HepG2 (cell line): Measurements from ENCODE around the gene SETD1A. TPM values are rescaled to one million over a fixed set of nuclear protein-coding genes. Genes with fewer than 3 reads are reported as not detected.
A peak's percentile ranks its signal among the peaks of the same experiment; 100 is the strongest.

Experiments used
- ATAC-seq: fragments of 200-7000 bp; cut with Tn5 transposase; 3 replicates; pipeline ENCODE4 v1.9.1; 2020; ENCODE audit warnings: mild to moderate bottlenecking, moderate library complexity
- BruUV-seq: library from RNA; stranded (reverse); fragments of 400-500 nt; replicated peaks from 2 replicates; lab custom pipeline; 2021; lab: Mats Ljungman, UMichigan
- CTCF ChIA-PET: fragments of 300-600 bp; formaldehyde crosslinking; extraction: SDS; loops from one replicate; lab custom pipeline; 2021; ENCODE audit warnings: low total read pairs, inconsistent platforms, low intra/inter-chr PET ratio; lab: Yijun Ruan, JAX
- POLR2A ChIA-PET: fragments of 350-600 bp; sonication (Branson Sonifier 250); formaldehyde crosslinking; loops from one replicate; lab custom pipeline; 2020; ENCODE audit warnings: antibody characterized with exemption, inconsistent platforms; lab: Yijun Ruan, JAX
- DNase-seq: peaks from one replicate; pipeline ENCODE4 v3.0.0-alpha.2; 2015; ENCODE audit warnings: low spot score
- FAIRE-seq: peaks from 3 replicates; lab custom pipeline; 2011; peaks lifted over from hg19 to GRCh38; lab: Jason Lieb, UNC
- H2AFZ ChIP-seq: one replicate; pipeline ENCODE4 v1.6.1; 2011; ENCODE audit warnings: low read length, inconsistent platforms
- H3K27ac ChIP-seq: fragments of 300-600 bp; 3 replicates; pipeline ENCODE4 v1.8.0; 2011; ENCODE audit warnings: mixed run types, mild to moderate bottlenecking, mixed read lengths, low read length, inconsistent platforms; ENCODE audit not compliant: insufficient read depth; ENCODE audit errors: extremely low read length
- H3K27me3 ChIP-seq, 2 experiments: fragments of 200-600 bp in 1 of 2; 2 replicates in 1 of 2; 3 replicates in 1 of 2; pipeline versions ENCODE4 v1.6.0 to v1.8.0; 2011; ENCODE audit warnings: low read length in 2 of 2, mild to moderate bottlenecking in 2 of 2, moderate library complexity in 2 of 2, inconsistent platforms in 1 of 2; ENCODE audit not compliant: insufficient read depth in 2 of 2, control insufficient read depth in 1 of 2
- H3K36me3 ChIP-seq, 2 experiments: fragments of 200-600 bp in 1 of 2; replicated peaks in 1 of 2; 2 replicates in 1 of 2; 3 replicates in 1 of 2; pipeline versions ENCODE4 v1.5.1 to v1.8.0; 2011; ENCODE audit warnings: low read length in 2 of 2, inconsistent platforms in 1 of 2; ENCODE audit not compliant: insufficient read depth in 2 of 2, control insufficient read depth in 1 of 2
- H3K4me1 ChIP-seq: 2 replicates; pipeline ENCODE4 v1.5.1; 2012; ENCODE audit warnings: low read length, inconsistent platforms; ENCODE audit not compliant: insufficient read depth
- H3K4me2 ChIP-seq: 2 replicates; pipeline ENCODE4 v1.6.0; 2011; ENCODE audit warnings: low read depth, low read length, inconsistent platforms
- H3K4me3 ChIP-seq, 3 experiments: fragments of 200-600 bp in 1 of 3; sonication (generic), shearing (Covaris generic) in 1 of 3; replicated peaks in 1 of 3; 2 replicates each; pipeline ENCODE4 v1.5.1; 2011 to 2016; ENCODE audit warnings: low read length in 3 of 3, inconsistent platforms in 2 of 3, low read depth in 2 of 3, mild to moderate bottlenecking in 2 of 3, control low read depth in 1 of 3, mixed read lengths in 1 of 3; ENCODE audit not compliant: insufficient read depth in 1 of 3
- H3K79me2 ChIP-seq: one replicate; pipeline ENCODE4 v1.6.1; 2011; ENCODE audit warnings: low read length, inconsistent platforms; ENCODE audit not compliant: insufficient read depth
- H3K9ac ChIP-seq: 2 replicates; pipeline ENCODE4 v1.6.0; 2011; ENCODE audit warnings: mild to moderate bottlenecking, low read depth, low read length, inconsistent platforms; ENCODE audit not compliant: insufficient read depth
- H3K9me3 ChIP-seq: 2 replicates; pipeline ENCODE4 v1.5.1; 2012; ENCODE audit warnings: mild to moderate bottlenecking, low read length
- H4K20me1 ChIP-seq: 2 replicates; pipeline ENCODE4 v1.6.0; 2011; ENCODE audit warnings: inconsistent platforms, mild to moderate bottlenecking, low read length, moderate library complexity; ENCODE audit not compliant: insufficient read depth
- ARNTL ChIP-seq: sonication (generic); formaldehyde crosslinking; IDR thresholded peaks from 2 replicates; pipeline ENCODE4 v1.4.0; 2020; ENCODE audit warnings: mild to moderate bottlenecking, missing genetic modification reagents
- CENPX ChIP-seq: sonication (generic); formaldehyde crosslinking; IDR thresholded peaks from 2 replicates; pipeline ENCODE4 v1.9.0; 2021; ENCODE audit warnings: mild to moderate bottlenecking, missing genetic modification reagents, moderate library complexity
- MXI1 ChIP-seq: IDR thresholded peaks from 3 replicates; pipeline ENCODE4 v1.6.1; 2012; ENCODE audit warnings: low read depth, low read length, inconsistent platforms, borderline replicate concordance
- PBX3 ChIP-seq: sonication (generic); formaldehyde crosslinking; IDR thresholded peaks from 2 replicates; pipeline ENCODE4 v1.8.1; 2023; ENCODE audit warnings: missing genetic modification reagents, inconsistent platforms, borderline replicate concordance
- POGZ ChIP-seq: sonication (generic); formaldehyde crosslinking; IDR thresholded peaks from 2 replicates; pipeline ENCODE4 v1.4.0; 2020; ENCODE audit warnings: mild to moderate bottlenecking, missing genetic modification reagents
- PRDM10 ChIP-seq: sonication (generic); formaldehyde crosslinking; IDR thresholded peaks from 2 replicates; pipeline ENCODE4 v1.4.0; 2020; ENCODE audit warnings: low read depth, missing genetic modification reagents
- ZNF138 ChIP-seq: sonication (generic); formaldehyde crosslinking; IDR thresholded peaks from 2 replicates; pipeline ENCODE4 v1.5.0; 2020; ENCODE audit warnings: mild to moderate bottlenecking, low read depth, missing genetic modification reagents
- ZNF274 ChIP-seq: sonication (generic); formaldehyde crosslinking; IDR thresholded peaks from 2 replicates; pipeline ENCODE4 v1.5.1; 2020; ENCODE audit warnings: mild to moderate bottlenecking, missing genetic modification reagents
- WGBS: methylation state at CpG from one replicate; pipeline ENCODE4 v1.1.6; 2017; ENCODE audit warnings: low lambda C conversion rate; 5-methylcytosine and 5-hydroxymethylcytosine counted together
- in situ Hi-C: cut with HindIII; loops from 2 replicates; pipeline ENCODE4 v1.10.0; 2017; ENCODE audit warnings: low pct_unique_long_range_greater_than_20kb; ENCODE audit not compliant: extremely low pct_ligation_motif_present
- intact Hi-C: fragments of 100-400 bp; cut with micrococcal nuclease; formaldehyde crosslinking; loops from one replicate; pipeline ENCODE4 v1.10.0; 2022; ENCODE audit not compliant: unreplicated experiment
- polyA plus RNA-seq, 8 experiments: library from polyadenylated mRNA; depleted of rRNA in 3 of 8; stranded (reverse) in 7 of 8; unstranded in 1 of 8; fragments of >200 nt; fragmentation: Illumina TruSeq in 4 of 8; extraction: Trizol in 4 of 8; gene quantifications; 2 replicates each; pipeline versions ENCODE4 v1.2.1 to v1.2.3, GENCODE V29; 2011 to 2016; ENCODE audit warnings: low read depth in 4 of 8, missing spikeins in 1 of 8, mixed read lengths in 1 of 8; ENCODE audit not compliant: insufficient read depth in 1 of 8
- total RNA-seq, 5 experiments: library from RNA; depleted of rRNA; stranded (reverse); fragments of >200 nt; fragmentation: Illumina TruSeq; extraction: Trizol; gene quantifications; 2 replicates each; pipeline ENCODE4 v1.2.3, GENCODE V29; 2016; ENCODE audit warnings: low read depth in 1 of 5
- TF ChIP-seq, protein P1 (sequence below): sonication (generic); formaldehyde crosslinking; IDR thresholded peaks from 2 replicates; pipeline ENCODE4 v1.9.0; 2021; ENCODE audit warnings: missing genetic modification reagents, mild to moderate bottlenecking, borderline replicate concordance
- TF ChIP-seq, protein P2 (sequence below): sonication (generic); formaldehyde crosslinking; IDR thresholded peaks from 2 replicates; pipeline ENCODE4 v1.4.0; 2020; ENCODE audit warnings: missing genetic modification reagents, borderline replicate concordance

SETD1A gene
- total and polyA plus RNA-seq, 2 of the 13 experiments (the other 11 are each of a cell fraction or from before 2014, with no cell fraction given): 3.8 to 5.6 TPM

DNA sequence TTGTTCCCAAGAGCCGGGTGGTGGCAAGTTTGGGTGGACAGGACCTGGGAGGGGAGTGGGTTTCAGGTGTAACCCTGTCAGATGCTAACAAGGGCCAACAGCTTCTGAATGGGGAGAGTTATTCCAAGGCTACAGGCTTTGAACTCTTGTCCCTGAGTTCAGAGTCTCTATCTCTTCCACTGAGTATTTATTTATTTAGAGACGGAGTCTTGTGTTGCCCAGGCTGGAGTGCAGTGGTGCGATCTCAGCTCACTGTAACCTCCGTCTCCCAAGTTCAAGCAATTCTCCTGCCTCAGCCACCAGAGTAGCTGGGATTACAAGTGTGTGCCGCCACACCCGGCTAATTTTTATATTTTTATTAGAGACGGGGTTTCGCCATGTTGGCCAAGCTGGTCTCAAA lies 2.6 kb upstream of the SETD1A start:
- no peaks in the 10 kb centered on the region for H3K9me3 ChIP-seq
- H3K36me3 ChIP-seq: peaks cover 5 to 12% of the 10 kb centered on the region in 2 experiments
- H3K4me2 ChIP-seq: peak overlapping the region; percentile 80
- CTCF ChIA-PET: no interaction called here
- H3K4me3 ChIP-seq: peak overlapping the region in 1 of 3 experiments; percentile 34; a peak in 2 of 6 replicates
- peaks cover 13% of the 10 kb centered on the region for H3K79me2 ChIP-seq
- BruUV-seq: no TSS peak
- FAIRE-seq: peak; percentile 72
- H3K27ac ChIP-seq: peak overlapping the region; percentile 97
- POLR2A ChIA-PET: interaction anchor here (0.6 to 3.1 kb wide), 13 partner anchors 12 to 207 kb away, joined by 3 to 20 read pairs (median 5); partner anchors contain the start of genes HSD3B7, KAT8, PHKG2 and STX4
- intact Hi-C loops (loop anchor here (10.0 kb wide), 2 partner anchors 140 to 190 kb away; partner anchors contain the start of gene VKORC1), in situ Hi-C loops (no loop called here)
- H3K9ac ChIP-seq: peak overlapping the region; percentile 38
- DNase-seq: peak; percentile 69
- WGBS: 1% methylated on average over 8 of the region's 8 CpGs
- no peak overlapping the region for H2AFZ ChIP-seq
- H4K20me1 ChIP-seq: peaks cover 5% of the 10 kb centered on the region; the same call in 1 of the 2 replicates
- no peak; the same call in 2 of the 3 replicates for ATAC-seq
- H3K4me1 ChIP-seq: peaks cover 78% of the 10 kb centered on the region
- no peaks in the 10 kb centered on the region; a peak in 1 of 5 replicates for H3K27me3 ChIP-seq
- no peak for TF ChIP-seq PRDM10 (CRISPR knock-in tag)
- TF ChIP-seq, protein P1, sequence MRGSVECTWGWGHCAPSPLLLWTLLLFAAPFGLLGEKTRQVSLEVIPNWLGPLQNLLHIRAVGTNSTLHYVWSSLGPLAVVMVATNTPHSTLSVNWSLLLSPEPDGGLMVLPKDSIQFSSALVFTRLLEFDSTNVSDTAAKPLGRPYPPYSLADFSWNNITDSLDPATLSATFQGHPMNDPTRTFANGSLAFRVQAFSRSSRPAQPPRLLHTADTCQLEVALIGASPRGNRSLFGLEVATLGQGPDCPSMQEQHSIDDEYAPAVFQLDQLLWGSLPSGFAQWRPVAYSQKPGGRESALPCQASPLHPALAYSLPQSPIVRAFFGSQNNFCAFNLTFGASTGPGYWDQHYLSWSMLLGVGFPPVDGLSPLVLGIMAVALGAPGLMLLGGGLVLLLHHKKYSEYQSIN (CRISPR knock-in tag): no peak
- TF ChIP-seq, protein P2, sequence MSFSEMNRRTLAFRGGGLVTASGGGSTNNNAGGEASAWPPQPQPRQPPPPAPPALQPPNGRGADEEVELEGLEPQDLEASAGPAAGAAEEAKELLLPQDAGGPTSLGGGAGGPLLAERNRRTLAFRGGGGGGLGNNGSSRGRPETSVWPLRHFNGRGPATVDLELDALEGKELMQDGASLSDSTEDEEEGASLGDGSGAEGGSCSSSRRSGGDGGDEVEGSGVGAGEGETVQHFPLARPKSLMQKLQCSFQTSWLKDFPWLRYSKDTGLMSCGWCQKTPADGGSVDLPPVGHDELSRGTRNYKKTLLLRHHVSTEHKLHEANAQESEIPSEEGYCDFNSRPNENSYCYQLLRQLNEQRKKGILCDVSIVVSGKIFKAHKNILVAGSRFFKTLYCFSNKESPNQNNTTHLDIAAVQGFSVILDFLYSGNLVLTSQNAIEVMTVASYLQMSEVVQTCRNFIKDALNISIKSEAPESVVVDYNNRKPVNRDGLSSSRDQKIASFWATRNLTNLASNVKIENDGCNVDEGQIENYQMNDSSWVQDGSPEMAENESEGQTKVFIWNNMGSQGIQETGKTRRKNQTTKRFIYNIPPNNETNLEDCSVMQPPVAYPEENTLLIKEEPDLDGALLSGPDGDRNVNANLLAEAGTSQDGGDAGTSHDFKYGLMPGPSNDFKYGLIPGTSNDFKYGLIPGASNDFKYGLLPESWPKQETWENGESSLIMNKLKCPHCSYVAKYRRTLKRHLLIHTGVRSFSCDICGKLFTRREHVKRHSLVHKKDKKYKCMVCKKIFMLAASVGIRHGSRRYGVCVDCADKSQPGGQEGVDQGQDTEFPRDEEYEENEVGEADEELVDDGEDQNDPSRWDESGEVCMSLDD (CRISPR knock-in tag): no peak
- no peak for TF ChIP-seq POGZ (CRISPR knock-in tag)
- TF ChIP-seq CENPX (CRISPR knock-in tag): no peak
- TF ChIP-seq ZNF138 (CRISPR knock-in tag): no peak
- TF ChIP-seq PBX3 (CRISPR knock-in tag): no peak
- TF ChIP-seq ARNTL (CRISPR knock-in tag): no peak
- peak; percentile 44; the same call in 1 of the 3 replicates for TF ChIP-seq MXI1
- no peak for TF ChIP-seq ZNF274 (CRISPR knock-in tag)
